ENCODE measurements around the gene TMEM266.

GRCh38 chr15:76192715-76193114 lies 132.9 kb downstream of the TMEM266 start:
- no peak for TF ChIP-seq CTCF (IDR thresholded peaks at IDR 0.05; ENCODE audit: low read depth, low read length)
- no peak for TF ChIP-seq POLR2A (IDR thresholded peaks at IDR 0.05; ENCODE audit: extremely low read depth, insufficient read length)
- TF ChIP-seq MAX (IDR thresholded peaks at IDR 0.05; ENCODE audit: low read depth, low read length), result no peak
